ENCODE data around the gene ATP9A.

Gene ATP9A

DNA sequence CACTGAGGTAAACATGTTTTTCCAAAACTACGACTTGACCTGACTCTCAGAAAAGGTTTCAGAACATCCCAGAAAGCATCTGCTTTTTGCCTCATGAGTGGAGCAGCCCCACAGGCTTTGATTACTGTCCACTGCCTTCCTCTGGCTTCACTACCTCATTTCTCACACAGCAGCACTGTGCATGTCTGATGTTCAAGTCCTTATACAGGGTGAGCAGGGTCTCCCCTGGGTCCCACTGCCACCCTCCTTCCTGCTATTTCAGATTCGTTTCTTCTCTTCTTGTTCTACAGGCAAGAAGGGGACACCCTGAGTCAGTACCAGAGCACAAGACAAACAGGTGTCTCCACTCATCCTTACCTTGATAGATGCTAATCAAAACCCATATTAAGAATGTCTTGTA, 161.0 kb downstream of the ATP9A start:
- Histone ChIP-seq H3K4me3 (no peak overlapping the region), H3K27ac (no peak overlapping the region)
- DNase-seq (ENCODE audit: low spot score) = no peak
- TF ChIP-seq, protein P1, sequence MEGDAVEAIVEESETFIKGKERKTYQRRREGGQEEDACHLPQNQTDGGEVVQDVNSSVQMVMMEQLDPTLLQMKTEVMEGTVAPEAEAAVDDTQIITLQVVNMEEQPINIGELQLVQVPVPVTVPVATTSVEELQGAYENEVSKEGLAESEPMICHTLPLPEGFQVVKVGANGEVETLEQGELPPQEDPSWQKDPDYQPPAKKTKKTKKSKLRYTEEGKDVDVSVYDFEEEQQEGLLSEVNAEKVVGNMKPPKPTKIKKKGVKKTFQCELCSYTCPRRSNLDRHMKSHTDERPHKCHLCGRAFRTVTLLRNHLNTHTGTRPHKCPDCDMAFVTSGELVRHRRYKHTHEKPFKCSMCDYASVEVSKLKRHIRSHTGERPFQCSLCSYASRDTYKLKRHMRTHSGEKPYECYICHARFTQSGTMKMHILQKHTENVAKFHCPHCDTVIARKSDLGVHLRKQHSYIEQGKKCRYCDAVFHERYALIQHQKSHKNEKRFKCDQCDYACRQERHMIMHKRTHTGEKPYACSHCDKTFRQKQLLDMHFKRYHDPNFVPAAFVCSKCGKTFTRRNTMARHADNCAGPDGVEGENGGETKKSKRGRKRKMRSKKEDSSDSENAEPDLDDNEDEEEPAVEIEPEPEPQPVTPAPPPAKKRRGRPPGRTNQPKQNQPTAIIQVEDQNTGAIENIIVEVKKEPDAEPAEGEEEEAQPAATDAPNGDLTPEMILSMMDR (IDR thresholded peaks at IDR 0.05) = no peak

DNA sequence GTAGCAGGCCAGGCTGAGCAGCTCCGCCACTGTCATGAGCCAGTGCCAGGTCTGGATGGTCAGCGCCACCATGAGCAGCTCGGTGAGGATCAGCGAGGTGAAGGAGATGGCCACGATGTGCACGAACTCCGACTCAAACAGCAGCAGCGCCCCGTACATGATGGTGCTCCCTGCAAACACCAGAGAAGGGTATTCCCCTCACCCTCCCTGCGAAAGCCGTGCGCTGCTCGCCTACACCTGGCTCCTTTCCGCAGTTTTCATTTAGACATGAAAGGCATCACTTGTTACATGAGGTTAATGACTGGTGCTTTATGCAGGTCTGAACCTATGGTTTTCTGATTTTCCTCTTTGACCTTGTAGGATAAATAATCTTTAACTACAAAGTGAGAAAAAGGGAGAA, 163.3 kb downstream of the ATP9A start:
- DNase-seq (ENCODE audit: low spot score) = no peak
- no peak overlapping the region for H3K27ac ChIP-seq
- TF ChIP-seq, protein P1 (IDR thresholded peaks at IDR 0.05) = no peak
- H3K4me3 ChIP-seq = no peak overlapping the region

DNA sequence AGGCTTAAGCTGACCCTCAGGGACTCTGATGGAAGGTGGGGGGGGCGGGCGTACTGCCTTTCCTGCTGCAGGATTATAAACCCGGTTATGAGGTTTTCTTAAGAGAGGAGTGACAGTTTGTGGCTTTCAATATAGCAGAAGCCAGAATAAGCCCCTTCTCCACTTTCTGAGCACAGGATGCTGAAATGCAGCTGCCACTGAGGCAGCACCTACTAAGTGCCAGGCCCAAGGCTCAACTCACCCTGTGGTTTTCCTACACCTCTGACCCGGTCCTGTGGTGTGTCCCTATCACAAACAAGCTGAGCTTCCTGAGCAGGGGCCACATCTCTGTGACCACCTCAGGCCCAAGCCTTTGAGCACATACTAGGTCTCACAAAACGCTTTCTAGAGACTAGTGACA, 166.1 kb downstream of the ATP9A start:
- TF ChIP-seq, protein P1 (IDR thresholded peaks at IDR 0.05) = no peak
- no peak for DNase-seq (ENCODE audit: low spot score)
- Histone ChIP-seq H3K27ac (no peak overlapping the region), H3K4me3 (no peak overlapping the region)

DNA sequence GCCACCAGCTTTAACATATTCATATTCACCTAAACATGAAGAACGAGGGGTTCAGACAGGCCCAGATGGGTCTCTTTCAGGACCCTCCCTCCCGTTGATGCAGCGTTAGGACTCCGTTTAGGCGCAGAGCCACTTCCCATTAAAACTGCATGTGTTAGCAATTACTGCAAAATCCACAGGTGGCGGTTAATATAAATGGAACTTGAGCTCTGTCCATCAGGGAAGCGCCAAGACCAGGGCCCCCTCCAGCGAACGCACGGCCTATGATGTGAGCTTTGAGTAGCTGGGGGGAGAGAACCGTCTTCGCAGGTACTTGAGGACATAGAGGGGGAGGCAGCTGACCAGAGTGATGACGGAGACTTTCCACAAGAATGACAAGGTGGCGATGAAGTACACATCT, 167.2 kb downstream of the ATP9A start:
- no peak overlapping the region for H3K27ac ChIP-seq
- no peak overlapping the region for H3K4me3 ChIP-seq
- TF ChIP-seq, protein P1 (IDR thresholded peaks at IDR 0.05) = no peak
- DNase-seq (ENCODE audit: low spot score) = no peak

DNA sequence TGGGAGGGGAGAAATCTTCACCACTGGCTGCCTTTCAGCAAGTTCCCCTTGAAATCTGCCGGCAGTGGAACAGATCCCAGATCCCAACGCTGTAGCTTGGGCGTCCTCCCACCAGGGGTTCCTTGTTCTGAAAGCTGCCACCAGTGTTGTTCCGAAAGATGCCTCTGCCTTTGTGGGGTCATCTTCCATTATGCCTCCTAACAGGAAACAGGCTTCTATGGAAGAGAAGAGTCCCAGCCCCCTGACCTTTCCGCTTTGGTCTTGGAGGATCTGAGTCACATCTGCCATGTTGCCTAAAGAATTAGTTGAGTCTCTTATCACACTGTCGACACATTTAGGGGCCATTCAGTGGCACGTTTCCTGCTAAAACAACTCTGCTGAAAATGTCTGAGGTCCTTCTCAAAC, 168.2 kb downstream of the ATP9A start:
- DNase-seq (ENCODE audit: low spot score) = no peak
- Histone ChIP-seq H3K27ac (no peak overlapping the region), H3K4me3 (no peak overlapping the region)
- TF ChIP-seq, protein P1 (IDR thresholded peaks at IDR 0.05) = no peak

DNA sequence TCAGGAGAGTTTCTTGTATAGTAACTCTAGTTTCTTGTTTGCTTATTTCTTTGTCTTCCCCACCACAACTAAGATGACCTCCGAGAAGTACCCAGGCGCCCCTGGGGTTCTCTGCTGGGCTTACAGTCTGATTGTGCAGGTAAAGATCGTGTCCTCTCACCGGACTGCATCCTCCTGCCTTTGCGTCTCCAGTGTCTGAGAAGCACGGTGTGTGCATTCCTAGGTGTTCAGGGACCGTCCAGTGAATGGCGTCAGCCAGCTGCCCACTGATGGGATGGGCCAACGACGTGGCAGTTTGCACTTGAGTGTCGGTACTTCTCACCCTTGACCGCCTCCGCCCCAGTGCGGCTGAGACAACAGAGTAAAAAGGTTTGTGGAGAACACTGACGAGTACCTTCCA, 169.6 kb downstream of the ATP9A start:
- no peak overlapping the region for H3K4me3 ChIP-seq
- TF ChIP-seq, protein P1 (IDR thresholded peaks at IDR 0.05) = no peak
- DNase-seq (ENCODE audit: low spot score) = no peak
- H3K27ac ChIP-seq = no peak overlapping the region

DNA sequence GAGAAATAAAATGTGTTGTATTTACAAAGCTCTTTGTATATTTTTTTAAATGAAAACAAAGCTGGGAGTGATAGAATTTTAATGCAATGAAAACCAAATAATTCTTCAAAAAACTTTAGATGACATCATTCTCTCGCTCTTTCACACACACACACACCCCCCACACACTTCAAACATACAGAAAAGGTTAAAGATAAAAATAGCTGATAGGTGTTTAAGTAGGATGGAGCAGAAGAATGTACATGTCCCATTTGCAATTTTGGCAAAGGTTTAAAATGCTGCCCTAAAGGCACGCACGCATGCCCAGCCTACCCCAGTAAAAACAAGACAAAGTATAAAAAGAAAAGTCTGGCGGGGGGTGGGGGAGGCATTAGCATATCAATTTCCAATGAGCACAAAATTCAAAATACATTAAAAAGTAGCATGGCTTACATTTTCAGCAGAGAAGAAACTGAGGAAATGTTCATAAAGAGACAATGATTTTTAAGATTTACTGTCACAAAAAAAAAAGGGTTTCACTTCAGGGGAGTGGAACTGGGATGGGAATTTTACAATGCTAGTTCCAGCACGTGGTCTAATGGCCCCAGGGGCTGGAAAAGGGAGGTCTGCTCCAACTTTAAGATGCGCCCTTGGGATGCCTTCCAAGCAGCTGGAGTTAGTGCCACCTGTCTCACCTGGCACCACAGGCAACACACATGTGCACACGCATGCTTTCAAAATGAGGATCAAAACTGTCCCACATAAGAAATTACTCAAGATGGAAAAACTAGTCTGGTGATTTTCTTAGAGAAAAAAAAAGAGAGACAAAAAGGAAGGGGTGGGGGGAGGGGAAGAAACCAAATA, 170.6 kb downstream of the ATP9A start:
- no peak overlapping the region for H3K4me3 ChIP-seq
- DNase-seq (ENCODE audit: low spot score) = no peak
- no peak overlapping the region for H3K27ac ChIP-seq
- TF ChIP-seq, protein P1 (IDR thresholded peaks at IDR 0.05) = no peak

Measured in coronary artery (tissue), 2 donors.